Glutamatergic neuron (in vitro differentiated cells): Measurements from ENCODE around the gene PRKACB. TPM values are rescaled to one million over a fixed set of nuclear protein-coding genes. Genes with fewer than 3 reads are reported as not detected.

Experiments used
- DNase-seq: peaks from one replicate; pipeline ENCODE4 v3.0.0; 2022
- H3K27ac Mint-ChIP-seq: one replicate; pipeline ENCODE4 v1.8.0; 2020; ENCODE audit warnings: mild to moderate bottlenecking, mixed read lengths, inconsistent platforms; ENCODE audit not compliant: unreplicated experiment
- H3K27me3 Mint-ChIP-seq: one replicate; pipeline ENCODE4 v1.8.0; 2020; ENCODE audit warnings: mild to moderate bottlenecking, moderate library complexity, mixed read lengths, inconsistent platforms; ENCODE audit not compliant: unreplicated experiment
- H3K36me3 Mint-ChIP-seq: one replicate; pipeline ENCODE4 v1.8.0; 2020; ENCODE audit warnings: mild to moderate bottlenecking, mixed read lengths, inconsistent platforms; ENCODE audit not compliant: unreplicated experiment
- H3K4me1 Mint-ChIP-seq: one replicate; pipeline ENCODE4 v1.8.0; 2020; ENCODE audit warnings: mild to moderate bottlenecking, low read depth, mixed read lengths, inconsistent platforms; ENCODE audit not compliant: unreplicated experiment
- H3K4me3 Mint-ChIP-seq: one replicate; pipeline ENCODE4 v1.8.0; 2020; ENCODE audit warnings: mild to moderate bottlenecking, mixed read lengths, inconsistent platforms; ENCODE audit not compliant: unreplicated experiment
- H3K9me3 Mint-ChIP-seq: one replicate; pipeline ENCODE4 v1.8.0; 2020; ENCODE audit warnings: mild to moderate bottlenecking, moderate library complexity, mixed read lengths, inconsistent platforms; ENCODE audit not compliant: unreplicated experiment
- total RNA-seq: library from RNA; stranded (reverse); fragmentation: NEBNext Ultra II Directional; extraction: Animal tissue kit (Norgen Biotek cat#: 25700); gene quantifications from one replicate; pipeline ENCODE4 v1.2.1, GENCODE V29; 2021; ENCODE audit not compliant: unreplicated experiment
- TF ChIP-seq, protein P1 (sequence below): fragments of 200-600 bp; sonication (generic); IDR thresholded peaks from one replicate; pipeline ENCODE4 v1.5.0; 2021; ENCODE audit not compliant: partially characterized antibody, unreplicated experiment

PRKACB gene
- total RNA-seq, 1 donor from 2014 or later: 11.2 TPM

DNA sequence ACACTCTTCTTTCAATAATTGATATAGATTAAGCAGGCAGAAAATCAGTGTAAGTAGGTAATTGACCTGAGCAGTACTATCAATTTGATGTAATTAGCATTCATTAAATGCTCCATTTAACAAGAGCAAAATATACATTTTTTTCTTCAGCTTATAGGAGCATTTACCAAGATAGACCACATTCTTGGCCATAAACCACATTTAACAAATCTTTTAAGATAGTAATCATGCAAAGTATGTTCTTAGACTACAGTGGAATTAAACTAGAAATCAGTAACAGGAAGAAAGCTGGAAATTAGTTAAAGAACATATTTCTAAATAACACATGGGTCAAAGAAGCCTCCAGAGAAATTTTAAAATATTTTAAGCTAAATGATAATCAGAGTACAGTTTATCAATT lies 8.7 kb upstream of the PRKACB start:
- H3K27me3 Mint-ChIP-seq: no peaks in the 10 kb centered on the region
- H3K36me3 Mint-ChIP-seq: no peaks in the 10 kb centered on the region
- H3K4me3 Mint-ChIP-seq: no peak overlapping the region
- peaks cover 1% of the 10 kb centered on the region for H3K4me1 Mint-ChIP-seq
- TF ChIP-seq, protein P1, sequence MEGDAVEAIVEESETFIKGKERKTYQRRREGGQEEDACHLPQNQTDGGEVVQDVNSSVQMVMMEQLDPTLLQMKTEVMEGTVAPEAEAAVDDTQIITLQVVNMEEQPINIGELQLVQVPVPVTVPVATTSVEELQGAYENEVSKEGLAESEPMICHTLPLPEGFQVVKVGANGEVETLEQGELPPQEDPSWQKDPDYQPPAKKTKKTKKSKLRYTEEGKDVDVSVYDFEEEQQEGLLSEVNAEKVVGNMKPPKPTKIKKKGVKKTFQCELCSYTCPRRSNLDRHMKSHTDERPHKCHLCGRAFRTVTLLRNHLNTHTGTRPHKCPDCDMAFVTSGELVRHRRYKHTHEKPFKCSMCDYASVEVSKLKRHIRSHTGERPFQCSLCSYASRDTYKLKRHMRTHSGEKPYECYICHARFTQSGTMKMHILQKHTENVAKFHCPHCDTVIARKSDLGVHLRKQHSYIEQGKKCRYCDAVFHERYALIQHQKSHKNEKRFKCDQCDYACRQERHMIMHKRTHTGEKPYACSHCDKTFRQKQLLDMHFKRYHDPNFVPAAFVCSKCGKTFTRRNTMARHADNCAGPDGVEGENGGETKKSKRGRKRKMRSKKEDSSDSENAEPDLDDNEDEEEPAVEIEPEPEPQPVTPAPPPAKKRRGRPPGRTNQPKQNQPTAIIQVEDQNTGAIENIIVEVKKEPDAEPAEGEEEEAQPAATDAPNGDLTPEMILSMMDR: no peak
- no peak overlapping the region for H3K27ac Mint-ChIP-seq
- no peaks in the 10 kb centered on the region for H3K9me3 Mint-ChIP-seq
- DNase-seq: no peak

DNA sequence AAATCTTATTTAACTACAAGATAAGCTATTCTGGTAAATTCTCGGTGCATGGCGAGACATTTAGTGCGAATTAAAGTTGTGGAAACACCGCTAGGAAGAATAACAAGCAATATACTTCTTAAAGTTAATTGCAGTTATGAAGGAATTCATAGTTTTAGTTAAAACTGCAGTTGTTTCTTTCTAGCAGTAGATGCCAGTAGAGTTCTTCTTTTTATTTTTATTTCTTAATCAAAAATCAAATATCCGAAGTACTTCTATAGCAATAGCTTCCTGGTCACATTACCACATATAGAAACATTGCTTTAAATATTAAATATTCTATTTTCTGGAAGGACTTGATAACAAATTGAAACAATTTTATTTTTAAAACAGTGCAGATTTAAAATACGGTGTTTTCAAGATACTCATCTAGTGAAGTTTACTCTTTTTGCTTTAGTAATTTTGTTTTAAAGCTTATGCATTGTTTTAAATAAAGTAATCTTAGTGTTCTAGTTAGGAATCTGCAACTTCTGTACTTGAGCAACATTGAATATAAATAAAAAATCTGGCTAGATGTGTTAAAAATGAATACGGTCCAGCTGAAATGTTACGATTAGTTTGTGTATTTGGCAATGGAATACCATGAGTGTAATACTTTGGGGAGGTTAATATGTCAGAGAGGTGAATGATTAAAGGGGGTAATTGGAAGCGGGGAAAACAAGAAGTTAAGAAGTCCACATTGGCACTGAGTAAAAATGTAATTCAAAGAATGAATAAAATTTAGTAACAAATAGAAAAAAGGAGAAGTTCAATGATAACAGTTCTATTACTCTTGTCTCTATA lies 2.7 kb upstream of the PRKACB start:
- H3K4me1 Mint-ChIP-seq: no peaks in the 10 kb centered on the region
- H3K27ac Mint-ChIP-seq: no peak overlapping the region
- no peaks in the 10 kb centered on the region for H3K36me3 Mint-ChIP-seq
- no peak overlapping the region for H3K4me3 Mint-ChIP-seq
- DNase-seq: no peak
- no peaks in the 10 kb centered on the region for H3K27me3 Mint-ChIP-seq
- TF ChIP-seq, protein P1: no peak
- H3K9me3 Mint-ChIP-seq: no peaks in the 10 kb centered on the region

DNA sequence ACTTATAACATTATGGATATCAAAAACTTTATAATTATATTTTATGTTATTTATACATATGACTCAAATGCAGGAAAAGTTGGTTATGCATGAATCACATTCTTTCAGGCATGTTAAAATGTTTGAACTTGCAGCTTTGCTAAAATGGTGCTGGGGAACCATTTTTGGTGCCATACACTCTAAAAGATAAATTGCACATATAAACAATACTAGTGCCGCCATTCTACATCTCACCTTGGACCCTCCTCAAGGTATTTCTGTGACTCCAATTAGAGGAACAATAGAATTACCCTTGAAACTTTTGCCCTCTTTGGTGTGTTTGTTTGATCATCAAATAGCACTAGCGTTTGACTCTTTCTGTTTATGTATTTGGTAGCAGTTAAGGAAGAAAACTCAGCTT lies 997 bp downstream of the PRKACB start:
- no peaks in the 10 kb centered on the region for H3K27me3 Mint-ChIP-seq
- peaks cover 6% of the 10 kb centered on the region for H3K4me1 Mint-ChIP-seq
- H3K36me3 Mint-ChIP-seq: no peaks in the 10 kb centered on the region
- TF ChIP-seq, protein P1: no peak
- H3K4me3 Mint-ChIP-seq: no peak overlapping the region
- no peaks in the 10 kb centered on the region for H3K9me3 Mint-ChIP-seq
- H3K27ac Mint-ChIP-seq: no peak overlapping the region
- no peak for DNase-seq

DNA sequence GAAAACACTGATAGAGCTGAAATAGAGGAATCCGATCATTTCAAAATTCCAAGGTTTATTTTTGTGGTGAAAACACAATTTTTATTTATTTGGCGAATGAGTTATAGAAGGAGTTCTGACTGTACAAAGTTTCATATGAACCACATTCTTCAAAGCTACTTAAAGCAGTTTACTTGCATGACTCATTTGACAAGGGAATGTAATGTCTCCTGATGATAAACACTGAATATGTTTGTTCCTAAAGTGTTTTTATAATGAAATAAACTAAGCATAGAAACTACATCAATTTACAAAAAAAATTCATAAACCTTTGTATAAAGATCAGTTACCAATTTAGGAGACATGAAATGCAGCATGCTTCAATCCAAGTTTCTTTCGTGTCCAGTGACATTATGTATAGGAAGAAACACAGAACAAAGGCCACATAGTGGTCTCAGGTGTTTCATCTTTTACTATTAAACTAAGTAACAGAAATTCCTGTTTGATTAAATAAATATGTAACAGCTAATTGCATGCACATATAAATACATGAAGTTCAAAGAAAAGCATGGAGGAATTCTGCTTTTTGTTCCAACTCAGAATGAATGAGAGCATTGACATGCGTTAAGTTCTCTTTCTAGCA lies 2.5 kb downstream of the PRKACB start:
- H3K4me1 Mint-ChIP-seq: peaks cover 12% of the 10 kb centered on the region
- DNase-seq: no peak
- peaks cover 2% of the 10 kb centered on the region for H3K27me3 Mint-ChIP-seq
- no peaks in the 10 kb centered on the region for H3K9me3 Mint-ChIP-seq
- H3K4me3 Mint-ChIP-seq: no peak overlapping the region
- TF ChIP-seq, protein P1: no peak
- no peaks in the 10 kb centered on the region for H3K36me3 Mint-ChIP-seq
- no peak overlapping the region for H3K27ac Mint-ChIP-seq

DNA sequence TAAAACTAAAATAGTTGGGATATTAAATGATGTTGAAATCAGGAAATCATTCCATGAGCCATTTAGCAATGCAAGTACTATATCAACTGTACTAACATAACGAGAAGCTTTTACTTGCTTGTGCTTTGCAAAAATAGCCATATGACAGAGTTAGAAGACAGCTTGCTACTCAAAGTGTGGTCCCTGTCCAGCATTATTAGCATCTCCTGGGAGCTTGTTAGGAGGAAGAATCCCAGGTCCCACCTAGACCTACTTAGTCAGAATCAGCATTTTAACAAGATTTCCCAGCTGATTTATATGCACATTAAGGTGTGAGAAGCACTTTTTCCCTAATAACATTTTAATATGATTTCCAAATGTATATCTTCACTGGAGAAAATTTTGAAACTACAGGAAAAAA lies 4.7 kb downstream of the PRKACB start:
- peaks cover 16% of the 10 kb centered on the region for H3K4me1 Mint-ChIP-seq

More for the DNA sequence above, 4.7 kb downstream of the PRKACB start:
- Mint-ChIP-seq H3K27me3 (peaks cover 2% of the 10 kb centered on the region), H3K27ac (no peak overlapping the region), H3K4me3 (no peak overlapping the region), H3K9me3 (peaks cover 1% of the 10 kb centered on the region), H3K36me3 (no peaks in the 10 kb centered on the region)
- TF ChIP-seq, protein P1: no peak
- no peak for DNase-seq
